ENCODE data around the gene RAX.

The RAX gene

DNA sequence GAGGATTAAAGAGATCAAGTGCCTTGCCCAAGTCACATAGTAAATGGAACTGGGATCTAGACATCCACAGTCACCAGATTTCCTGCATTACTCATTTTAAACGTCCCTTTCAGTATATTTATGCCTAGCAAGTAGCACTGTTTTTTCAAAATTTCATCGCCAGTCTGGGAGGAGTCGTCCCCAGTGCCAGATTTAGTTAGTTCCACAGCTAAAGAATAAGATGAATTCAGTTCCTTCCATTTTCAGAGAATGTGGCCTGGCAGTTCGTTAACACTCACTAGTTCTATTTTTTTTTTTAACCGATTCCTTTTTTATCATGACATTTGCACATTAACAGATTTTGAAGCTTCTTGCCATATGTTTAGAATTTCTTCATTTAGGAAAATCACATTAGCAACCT is 42.1 kb downstream of the RAX start (continued):
- TF ChIP-seq, protein P1, sequence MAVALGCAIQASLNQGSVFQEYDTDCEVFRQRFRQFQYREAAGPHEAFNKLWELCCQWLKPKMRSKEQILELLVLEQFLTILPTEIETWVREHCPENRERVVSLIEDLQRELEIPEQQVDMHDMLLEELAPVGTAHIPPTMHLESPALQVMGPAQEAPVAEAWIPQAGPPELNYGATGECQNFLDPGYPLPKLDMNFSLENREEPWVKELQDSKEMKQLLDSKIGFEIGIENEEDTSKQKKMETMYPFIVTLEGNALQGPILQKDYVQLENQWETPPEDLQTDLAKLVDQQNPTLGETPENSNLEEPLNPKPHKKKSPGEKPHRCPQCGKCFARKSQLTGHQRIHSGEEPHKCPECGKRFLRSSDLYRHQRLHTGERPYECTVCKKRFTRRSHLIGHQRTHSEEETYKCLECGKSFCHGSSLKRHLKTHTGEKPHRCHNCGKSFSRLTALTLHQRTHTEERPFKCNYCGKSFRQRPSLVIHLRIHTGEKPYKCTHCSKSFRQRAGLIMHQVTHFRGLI (tag by site-specific recombination; IDR thresholded peaks at IDR 0.05) = no peak
- TF ChIP-seq KLF8 (tag by site-specific recombination; IDR thresholded peaks at IDR 0.05) (no peak), ZNF521 (tag by site-specific recombination; IDR thresholded peaks at IDR 0.05) (no peak), ZNF19 (tag by site-specific recombination; IDR thresholded peaks at IDR 0.05; ENCODE audit: low read depth) (no peak), ZBTB20 (tag by site-specific recombination; IDR thresholded peaks at IDR 0.05) (no peak)
- TF ChIP-seq, protein P2, sequence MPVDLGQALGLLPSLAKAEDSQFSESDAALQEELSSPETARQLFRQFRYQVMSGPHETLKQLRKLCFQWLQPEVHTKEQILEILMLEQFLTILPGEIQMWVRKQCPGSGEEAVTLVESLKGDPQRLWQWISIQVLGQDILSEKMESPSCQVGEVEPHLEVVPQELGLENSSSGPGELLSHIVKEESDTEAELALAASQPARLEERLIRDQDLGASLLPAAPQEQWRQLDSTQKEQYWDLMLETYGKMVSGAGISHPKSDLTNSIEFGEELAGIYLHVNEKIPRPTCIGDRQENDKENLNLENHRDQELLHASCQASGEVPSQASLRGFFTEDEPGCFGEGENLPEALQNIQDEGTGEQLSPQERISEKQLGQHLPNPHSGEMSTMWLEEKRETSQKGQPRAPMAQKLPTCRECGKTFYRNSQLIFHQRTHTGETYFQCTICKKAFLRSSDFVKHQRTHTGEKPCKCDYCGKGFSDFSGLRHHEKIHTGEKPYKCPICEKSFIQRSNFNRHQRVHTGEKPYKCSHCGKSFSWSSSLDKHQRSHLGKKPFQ (tag by site-specific recombination; IDR thresholded peaks at IDR 0.05) = no peak

DNA sequence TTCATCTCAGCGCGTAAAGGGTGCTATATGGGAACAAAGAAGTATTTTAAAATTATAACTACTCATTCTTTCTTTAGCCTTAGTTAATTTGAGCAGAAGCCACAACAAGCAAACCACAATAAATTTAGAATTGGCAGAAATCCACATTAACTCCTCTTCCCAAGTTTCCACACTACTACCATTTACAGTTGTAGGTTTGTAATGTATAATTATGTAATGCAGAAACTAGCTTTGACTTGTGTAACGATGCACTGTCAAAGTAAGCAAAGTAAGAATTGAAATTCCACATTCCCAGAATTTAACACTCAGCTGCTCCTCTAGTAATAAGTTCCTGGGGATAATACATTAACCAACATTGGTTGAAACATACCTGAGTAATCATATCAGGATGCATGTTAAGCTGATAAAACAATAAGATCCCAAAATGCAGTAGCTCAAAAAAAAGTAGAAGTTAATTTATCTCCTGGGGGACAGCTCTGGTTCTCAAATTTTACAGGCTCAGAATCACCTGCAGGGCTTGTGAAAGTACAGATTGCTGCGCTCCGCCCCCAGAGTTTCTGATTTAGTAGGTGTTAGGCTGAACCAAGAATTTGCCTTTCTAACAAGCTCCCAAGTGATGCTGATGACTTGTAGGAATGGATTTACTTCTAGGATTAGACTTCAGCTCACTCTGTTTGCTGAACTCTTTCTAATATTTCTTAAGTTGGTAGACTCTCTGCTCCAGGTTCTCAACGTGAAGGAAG is 43.4 kb downstream of the RAX start:
- Histone ChIP-seq H3K4me1 (ENCODE audit: control insufficient read depth, insufficient read depth, low read length) (peaks cover 3% of the 10 kb centered on the region; the same call in 1 of the 2 replicates), H3K9me3 (ENCODE audit: control insufficient read depth, insufficient read depth, low read depth, low read length) (no peaks in the 10 kb centered on the region), H3K27ac (ENCODE audit: extremely low read depth, low read depth, low read length) (no peak overlapping the region), H3K36me3 (ENCODE audit: control insufficient read depth in 2 of 2, insufficient read depth in 1 of 2, low read length in 2 of 2) (no peaks in the 10 kb centered on the region), H3K4me3 (ENCODE audit: low read depth, low read length) (no peak overlapping the region)
- ChIA-PET POLR2A (interaction anchor here (1.1 kb wide), 1 partner anchor 10 kb away, joined by 3 read pairs; the partner anchor contains the start of gene GRP), CTCF (interaction anchor here (0.7 to 4.1 kb wide), 7 partner anchors 7 to 461 kb away, joined by 3 to 26 read pairs (median 5); no protein-coding TSS in a partner anchor)
- TF ChIP-seq ZFHX2 (tag by site-specific recombination; conservative IDR thresholded peaks at IDR 0.05) (0 out of 2 replicates have a peak, but pooled peaks have one; percentile 26), ZNF701 (tag by site-specific recombination; IDR thresholded peaks at IDR 0.05) (no peak)
- TF ChIP-seq, protein P3, sequence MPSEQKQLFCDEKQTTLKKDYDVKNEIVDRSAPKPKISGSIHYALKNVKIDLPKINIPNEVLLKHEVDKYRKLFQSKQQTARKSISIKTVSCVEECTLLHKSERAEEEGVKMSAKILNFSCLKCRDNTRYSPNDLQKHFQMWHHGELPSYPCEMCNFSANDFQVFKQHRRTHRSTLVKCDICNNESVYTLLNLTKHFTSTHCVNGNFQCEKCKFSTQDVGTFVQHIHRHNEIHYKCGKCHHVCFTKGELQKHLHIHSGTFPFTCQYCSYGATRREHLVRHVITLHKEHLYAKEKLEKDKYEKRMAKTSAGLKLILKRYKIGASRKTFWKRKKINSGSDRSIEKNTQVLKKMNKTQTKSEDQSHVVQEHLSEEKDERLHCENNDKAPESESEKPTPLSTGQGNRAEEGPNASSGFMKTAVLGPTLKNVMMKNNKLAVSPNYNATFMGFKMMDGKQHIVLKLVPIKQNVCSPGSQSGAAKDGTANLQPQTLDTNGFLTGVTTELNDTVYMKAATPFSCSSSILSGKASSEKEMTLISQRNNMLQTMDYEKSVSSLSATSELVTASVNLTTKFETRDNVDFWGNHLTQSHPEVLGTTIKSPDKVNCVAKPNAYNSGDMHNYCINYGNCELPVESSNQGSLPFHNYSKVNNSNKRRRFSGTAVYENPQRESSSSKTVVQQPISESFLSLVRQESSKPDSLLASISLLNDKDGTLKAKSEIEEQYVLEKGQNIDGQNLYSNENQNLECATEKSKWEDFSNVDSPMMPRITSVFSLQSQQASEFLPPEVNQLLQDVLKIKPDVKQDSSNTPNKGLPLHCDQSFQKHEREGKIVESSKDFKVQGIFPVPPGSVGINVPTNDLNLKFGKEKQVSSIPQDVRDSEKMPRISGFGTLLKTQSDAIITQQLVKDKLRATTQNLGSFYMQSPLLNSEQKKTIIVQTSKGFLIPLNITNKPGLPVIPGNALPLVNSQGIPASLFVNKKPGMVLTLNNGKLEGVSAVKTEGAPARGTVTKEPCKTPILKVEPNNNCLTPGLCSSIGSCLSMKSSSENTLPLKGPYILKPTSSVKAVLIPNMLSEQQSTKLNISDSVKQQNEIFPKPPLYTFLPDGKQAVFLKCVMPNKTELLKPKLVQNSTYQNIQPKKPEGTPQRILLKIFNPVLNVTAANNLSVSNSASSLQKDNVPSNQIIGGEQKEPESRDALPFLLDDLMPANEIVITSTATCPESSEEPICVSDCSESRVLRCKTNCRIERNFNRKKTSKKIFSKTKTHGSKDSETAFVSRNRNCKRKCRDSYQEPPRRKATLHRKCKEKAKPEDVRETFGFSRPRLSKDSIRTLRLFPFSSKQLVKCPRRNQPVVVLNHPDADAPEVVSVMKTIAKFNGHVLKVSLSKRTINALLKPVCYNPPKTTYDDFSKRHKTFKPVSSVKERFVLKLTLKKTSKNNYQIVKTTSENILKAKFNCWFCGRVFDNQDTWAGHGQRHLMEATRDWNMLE (tag by site-specific recombination; conservative IDR thresholded peaks at IDR 0.05; ENCODE audit: low read depth) = no peak

DNA sequence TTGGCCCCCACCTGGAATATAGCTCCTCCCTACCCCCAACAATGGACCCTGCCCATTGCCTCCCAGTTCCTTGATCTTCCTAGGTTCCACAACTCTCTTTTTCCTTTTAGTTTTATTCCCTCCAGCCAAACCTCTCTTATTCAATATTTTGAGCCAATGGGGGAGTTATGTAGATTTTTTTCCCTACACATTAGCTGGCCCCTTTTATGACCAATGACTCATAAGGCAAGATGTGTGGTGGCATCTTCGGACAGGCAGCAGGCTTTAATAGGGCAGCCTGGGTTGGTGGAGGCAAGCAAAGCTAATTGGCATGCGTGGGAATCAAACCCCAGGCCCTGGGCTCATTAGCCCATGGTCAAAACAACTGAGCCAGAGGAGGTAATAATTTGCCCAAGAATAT is 44.1 kb downstream of the RAX start:
- Histone ChIP-seq H3K36me3 (ENCODE audit: control insufficient read depth in 2 of 2, insufficient read depth in 1 of 2, low read length in 2 of 2) (no peaks in the 10 kb centered on the region), H3K4me1 (ENCODE audit: control insufficient read depth, insufficient read depth, low read length) (peaks cover 3% of the 10 kb centered on the region; the same call in 1 of the 2 replicates), H3K4me3 (ENCODE audit: low read depth, low read length) (no peak overlapping the region), H3K9me3 (ENCODE audit: control insufficient read depth, insufficient read depth, low read depth, low read length) (no peaks in the 10 kb centered on the region), H3K27ac (ENCODE audit: extremely low read depth, low read depth, low read length) (no peak overlapping the region)
- TF ChIP-seq PRDM1 (tag by site-specific recombination; IDR thresholded peaks at IDR 0.05) (no peak), ZSCAN16 (tag by site-specific recombination; IDR thresholded peaks at IDR 0.05) (no peak), ZNF335 (tag by site-specific recombination; conservative IDR thresholded peaks at IDR 0.05) (peak; percentile 40), ZNF658 (tag by site-specific recombination; IDR thresholded peaks at IDR 0.05) (no peak)
- ChIA-PET POLR2A (interaction anchor here (1.1 kb wide), 1 partner anchor 9 kb away, joined by 3 read pairs; the partner anchor contains the start of gene GRP), CTCF (interaction anchor here (0.6 to 4.1 kb wide), 9 partner anchors 8 to 595 kb away, joined by 3 to 26 read pairs (median 5); partner anchors contain the start of gene RAX)

Measured in HEK293 (cell line).